C1 segment of cervical spinal cord (tissue), 14 donors: ENCODE results near the gene ATXN7.

Source experiments
- DNase-seq, 14 donors: peaks; one replicate each; lab custom pipeline; 2025; lab: John Stamatoyannopoulos, UW

Gene ATXN7

GRCh38 chr3:63933459-63933858, 69.8 kb downstream of the ATXN7 start:
- no peak for DNase-seq

GRCh38 chr3:63934041-63934866, 70.6 kb downstream of the ATXN7 start:
- peak in 1 of 14 donors; percentile 61 for DNase-seq

GRCh38 chr3:63936925-63937324, 73.3 kb downstream of the ATXN7 start:
- DNase-seq, result no peak

GRCh38 chr3:63937661-63938651, 74.3 kb downstream of the ATXN7 start:
- DNase-seq, result no peak

- no peak for DNase-seq
Observed at GRCh38 chr3:63940389-63940757, 76.7 kb downstream of the ATXN7 start.

- DNase-seq, result no peak
Observed at GRCh38 chr3:63942528-63942927, 78.9 kb downstream of the ATXN7 start.

GRCh38 chr3:63943678-63944077, 80.0 kb downstream of the ATXN7 start:
- DNase-seq, result no peak

GRCh38 chr3:63945558-63946096, 82.0 kb downstream of the ATXN7 start:
- DNase-seq, result no peak

GRCh38 chr3:63946753-63947152, 83.1 kb downstream of the ATXN7 start:
- DNase-seq, result no peak

- DNase-seq, result no peak
Observed at GRCh38 chr3:63947594-63947993, 83.9 kb downstream of the ATXN7 start.

GRCh38 chr3:63949005-63949404, 85.3 kb downstream of the ATXN7 start:
- DNase-seq, result no peak

- DNase-seq, result no peak
Observed at GRCh38 chr3:63950698-63951097, 87.0 kb downstream of the ATXN7 start.

- DNase-seq, result no peak
Observed at GRCh38 chr3:63951492-63952247, 88.0 kb downstream of the ATXN7 start.

GRCh38 chr3:63952248-63952594, 88.6 kb downstream of the ATXN7 start:
- no peak for DNase-seq

GRCh38 chr3:63954182-63954581, 90.5 kb downstream of the ATXN7 start:
- no peak for DNase-seq

- DNase-seq, result no peak
Observed at GRCh38 chr3:63955036-63955650, 91.5 kb downstream of the ATXN7 start.

- DNase-seq, result no peak
Observed at GRCh38 chr3:63955830-63956545, 92.3 kb downstream of the ATXN7 start.

GRCh38 chr3:63959146-63959545, 95.5 kb downstream of the ATXN7 start:
- DNase-seq, result no peak

GRCh38 chr3:63960048-63960711, 96.5 kb downstream of the ATXN7 start:
- peak in 10 of 14 donors; percentile 5 to 67 (median 14) for DNase-seq

GRCh38 chr3:63961891-63962290, 98.2 kb downstream of the ATXN7 start:
- peak in 1 of 14 donors; percentile 61 for DNase-seq
